ENCODE data around the gene HDAC4. TPM values are rescaled to one million over a fixed set of nuclear protein-coding genes. Genes with fewer than 3 reads are reported as not detected.

The HDAC4 gene
- total RNA-seq, 1 donor = 28.3 TPM

- TF ChIP-seq CTCF (IDR thresholded peaks at IDR 0.05; ENCODE audit: insufficient read depth, low read length) = no peak
- no peak overlapping the region for H3K4me3 ChIP-seq (ENCODE audit: low read depth, low read length)
- DNase-seq (ENCODE audit: low read depth) = no peak
Observed at GRCh38 chr2:239379641-239380170, 21.1 kb downstream of the HDAC4 start.

- TF ChIP-seq CTCF (IDR thresholded peaks at IDR 0.05; ENCODE audit: insufficient read depth, low read length) = no peak
- no peak for DNase-seq (ENCODE audit: low read depth)
- no peak overlapping the region for H3K4me3 ChIP-seq (ENCODE audit: low read depth, low read length)
Observed at GRCh38 chr2:239378918-239379640, 21.7 kb downstream of the HDAC4 start.

- H3K4me3 ChIP-seq (ENCODE audit: low read depth, low read length) = no peak overlapping the region
- TF ChIP-seq CTCF (IDR thresholded peaks at IDR 0.05; ENCODE audit: insufficient read depth, low read length) = no peak
- DNase-seq (ENCODE audit: low read depth) = no peak
Observed at GRCh38 chr2:239378021-239378917, 22.6 kb downstream of the HDAC4 start.

GRCh38 chr2:239377591-239377990, 23.2 kb downstream of the HDAC4 start:
- no peak for DNase-seq (ENCODE audit: low read depth)
- H3K4me3 ChIP-seq (ENCODE audit: low read depth, low read length) = no peak overlapping the region
- no peak for TF ChIP-seq CTCF (IDR thresholded peaks at IDR 0.05; ENCODE audit: insufficient read depth, low read length)

GRCh38 chr2:239376942-239377531, 23.8 kb downstream of the HDAC4 start:
- TF ChIP-seq CTCF (IDR thresholded peaks at IDR 0.05; ENCODE audit: insufficient read depth, low read length) = no peak

GRCh38 chr2:239376351-239376750, 24.5 kb downstream of the HDAC4 start:
- no peak for DNase-seq (ENCODE audit: low read depth)
- no peak for TF ChIP-seq CTCF (IDR thresholded peaks at IDR 0.05; ENCODE audit: insufficient read depth, low read length)
- H3K4me3 ChIP-seq (ENCODE audit: low read depth, low read length) = no peak overlapping the region

More at GRCh38 chr2:239376942-239377531, 23.8 kb downstream of the HDAC4 start:
- DNase-seq (ENCODE audit: low read depth) = no peak
- no peak overlapping the region for H3K4me3 ChIP-seq (ENCODE audit: low read depth, low read length)

Data from fibroblast of the aortic adventitia (primary cell).